Coronary artery (tissue), 2 donors: ENCODE measurements around the gene FCRL6.

ENCODE experiments used
- DNase-seq: peaks from one replicate; pipeline ENCODE4 v3.0.0-alpha.2; 2017; ENCODE audit warnings: low spot score
- H3K27ac ChIP-seq, 2 donors: fragments of 200-600 bp; sonication (generic); one replicate each; pipeline ENCODE4 v1.5.1; 2016 to 2019
- H3K4me3 ChIP-seq: fragments of 200-600 bp; sonication (generic); 2 replicates; pipeline ENCODE4 v1.5.1; 2016; ENCODE audit warnings: mild to moderate bottlenecking, moderate library complexity
- CTCF ChIP-seq: fragments of 200-600 bp; sonication (generic); IDR thresholded peaks from one replicate; pipeline ENCODE4 v1.5.1; 2019; ENCODE audit warnings: antibody characterized with exemption

The FCRL6 gene

GRCh38 chr1:159831412-159832141, 29.4 kb downstream of the FCRL6 start:
- Histone ChIP-seq H3K4me3 (no peak overlapping the region), H3K27ac (no peak overlapping the region)
- TF ChIP-seq CTCF = no peak
- no peak for DNase-seq

- no peak overlapping the region for H3K4me3 ChIP-seq
- DNase-seq = no peak
- TF ChIP-seq CTCF = no peak
- no peak overlapping the region for H3K27ac ChIP-seq
Measured at GRCh38 chr1:159832309-159832708, 30.1 kb downstream of the FCRL6 start.

- TF ChIP-seq CTCF = no peak
- Histone ChIP-seq H3K27ac (no peak overlapping the region), H3K4me3 (no peak overlapping the region)
- no peak for DNase-seq
Measured at GRCh38 chr1:159835356-159835755, 33.2 kb downstream of the FCRL6 start.

GRCh38 chr1:159835862-159836525, 33.8 kb downstream of the FCRL6 start:
- Histone ChIP-seq H3K27ac (no peak overlapping the region), H3K4me3 (no peak overlapping the region)
- TF ChIP-seq CTCF = no peak
- DNase-seq = no peak

GRCh38 chr1:159838715-159839114, 36.6 kb downstream of the FCRL6 start:
- DNase-seq = no peak
- H3K4me3 ChIP-seq = no peak overlapping the region
- H3K27ac ChIP-seq = no peak overlapping the region
- no peak for TF ChIP-seq CTCF

GRCh38 chr1:159839116-159839849, 37.1 kb downstream of the FCRL6 start:
- DNase-seq = no peak
- TF ChIP-seq CTCF = no peak
- Histone ChIP-seq H3K4me3 (no peak overlapping the region), H3K27ac (no peak overlapping the region)
